ENCODE measurements around the gene TNRC6C. TPM values are rescaled to one million over a fixed set of nuclear protein-coding genes. Genes with fewer than 3 reads are reported as not detected.

TNRC6C gene
- total RNA-seq, 1 donor from 2014 or later: 23.9 TPM

Small RNA genes lying within 50 kb of the gene (small RNA-seq; reads per million reads assigned to genes)
- gene RNU1-80P (0.15 reads per million), gene RNU6-625P (not detected)

Other genes starting within 250 kb of the TNRC6C start
- 2.3 TPM for gene TMC6, start 170.1 kb downstream of the TNRC6C start, total RNA-seq
- 0.94 TPM for gene TMC8, start 172.1 kb downstream of the TNRC6C start, total RNA-seq
- not detected for gene C17orf99, start 187.7 kb downstream of the TNRC6C start, total RNA-seq
- 11.4 TPM for gene SYNGR2, start 209.9 kb downstream of the TNRC6C start, total RNA-seq
- 1.6 TPM for gene TK1, start 228.3 kb downstream of the TNRC6C start, total RNA-seq
- 35.4 TPM for gene AFMID, start 228.7 kb downstream of the TNRC6C start, total RNA-seq